ENCODE measurements around the gene PAX1. TPM values are rescaled to one million over a fixed set of nuclear protein-coding genes. Genes with fewer than 3 reads are reported as not detected.

PAX1 gene
- total RNA-seq, 1 donor from 2014 or later: not detected

- DNase-seq (ENCODE audit: low read depth): peak; percentile 24
These were observed 2.7 kb upstream of the PAX1 start for GRCh38 chr20:21702553-21703470.

GRCh38 chr20:21703717-21704407 lies 1.6 kb upstream of the PAX1 start:
- no peak for DNase-seq (ENCODE audit: low read depth)

GRCh38 chr20:21704408-21705385 lies 767 bp upstream of the PAX1 start:
- no peak for DNase-seq (ENCODE audit: low read depth)

- no peak for DNase-seq (ENCODE audit: low read depth)
These were observed 1.1 kb downstream of the PAX1 start for GRCh38 chr20:21706261-21707195.

- DNase-seq (ENCODE audit: low read depth): no peak
These were observed 1.8 kb downstream of the PAX1 start for GRCh38 chr20:21707267-21707666.

GRCh38 chr20:21707999-21708737 lies 2.7 kb downstream of the PAX1 start:
- DNase-seq (ENCODE audit: low read depth): no peak

- no peak for DNase-seq (ENCODE audit: low read depth)
These were observed 3.5 kb downstream of the PAX1 start for GRCh38 chr20:21708738-21709534.

GRCh38 chr20:21709535-21709904 lies 4.1 kb downstream of the PAX1 start:
- no peak for DNase-seq (ENCODE audit: low read depth)

- no peak for DNase-seq (ENCODE audit: low read depth)
These were observed 4.9 kb downstream of the PAX1 start for GRCh38 chr20:21710341-21710740.

- DNase-seq (ENCODE audit: low read depth): no peak
These were observed 5.5 kb downstream of the PAX1 start for GRCh38 chr20:21710863-21711431.

GRCh38 chr20:21712443-21713059 lies 7.1 kb downstream of the PAX1 start:
- no peak for DNase-seq (ENCODE audit: low read depth)

- no peak for DNase-seq (ENCODE audit: low read depth)
These were observed 8.0 kb downstream of the PAX1 start for GRCh38 chr20:21713470-21713869.

GRCh38 chr20:21713901-21714296 lies 8.4 kb downstream of the PAX1 start:
- DNase-seq (ENCODE audit: low read depth): no peak

GRCh38 chr20:21714297-21715192 lies 9.1 kb downstream of the PAX1 start:
- no peak for DNase-seq (ENCODE audit: low read depth)

GRCh38 chr20:21715193-21715881 lies 9.9 kb downstream of the PAX1 start:
- no peak for DNase-seq (ENCODE audit: low read depth)

- peak; percentile 63 for DNase-seq (ENCODE audit: low read depth)
These were observed 14.2 kb downstream of the PAX1 start for GRCh38 chr20:21719592-21720214.

All from myocyte (in vitro differentiated cells).